ENCODE data around the gene PLXDC2. TPM values are rescaled to one million over a fixed set of nuclear protein-coding genes. Genes with fewer than 3 reads are reported as not detected.

The PLXDC2 gene
- total and polyA plus RNA-seq, 10 of the 15 experiments (the other 5 are each of a cell fraction or from before 2014, with no cell fraction given) = 0.05 to 1.8 (median 0.14) TPM; not detected in 2

DNA sequence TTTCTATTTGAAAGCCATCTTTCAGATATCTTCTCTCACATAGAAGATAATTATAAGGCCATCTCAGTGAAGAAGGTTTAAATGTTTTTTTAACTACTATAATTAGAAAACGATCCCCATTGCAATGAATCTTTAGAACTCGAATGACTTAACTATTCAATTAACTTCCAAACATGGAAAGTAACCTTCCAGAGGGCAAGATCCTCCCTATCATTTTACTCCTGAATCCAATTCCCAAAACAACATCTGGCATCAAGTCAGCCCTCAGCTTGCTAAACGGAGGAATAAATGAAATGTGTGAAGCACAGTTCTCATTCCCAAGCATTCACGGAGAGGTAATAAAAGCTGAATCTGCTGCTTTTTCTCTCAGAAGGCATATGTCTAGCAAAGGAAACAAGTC is 293.4 kb downstream of the PLXDC2 start (continued):
- TF ChIP-seq MTA2 (IDR thresholded peaks at IDR 0.05; ENCODE audit: low read depth) = no peak

DNA sequence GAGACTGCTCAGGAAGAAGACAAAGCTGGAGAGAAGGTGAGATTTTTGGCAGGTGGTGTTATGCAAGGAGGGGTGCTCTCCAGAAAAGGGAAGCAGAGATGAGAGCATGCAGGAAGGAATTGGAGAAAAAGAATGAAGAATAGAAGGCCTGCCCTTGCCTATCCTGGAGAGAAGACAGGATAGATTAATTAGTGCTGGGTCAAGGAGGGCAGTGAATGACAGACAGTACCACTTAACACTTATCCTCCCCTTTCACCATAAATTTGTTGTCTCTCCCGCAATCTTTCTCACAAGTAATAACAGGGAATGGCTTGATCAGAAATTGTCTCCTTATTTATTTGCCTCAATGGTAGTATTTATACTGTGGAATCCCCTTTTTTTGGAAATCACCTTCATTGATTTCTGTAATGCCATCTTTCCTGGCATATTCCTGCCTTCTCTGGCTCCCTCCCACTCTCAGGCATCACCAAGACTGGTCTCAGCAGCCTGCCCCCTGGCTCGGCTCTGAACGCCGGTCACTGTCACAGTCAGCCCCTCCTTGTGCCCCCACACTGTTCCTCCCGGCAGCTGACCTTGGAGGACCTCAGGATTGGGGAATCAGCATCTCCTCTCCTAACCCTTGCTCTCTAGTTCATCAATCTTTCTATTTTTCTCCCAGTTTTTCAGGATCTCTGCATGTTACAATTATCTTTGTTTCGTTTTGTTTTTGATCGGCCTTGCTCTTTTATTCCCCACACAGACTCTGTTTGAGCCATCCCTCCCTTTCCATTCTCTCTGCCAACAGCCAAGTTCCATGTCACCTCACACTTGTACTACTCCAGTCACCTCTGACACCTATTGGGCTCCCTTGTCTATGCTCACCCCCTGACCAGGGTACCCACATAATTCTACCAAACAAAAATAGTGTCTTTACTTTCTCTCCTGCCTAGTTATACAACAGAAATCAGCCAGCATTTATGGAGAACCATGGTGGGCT is 294.2 kb downstream of the PLXDC2 start:
- RAD21 ChIA-PET (ENCODE audit: unreplicated experiment) = no interaction called here
- no peaks in the 10 kb centered on the region for H4K20me1 ChIP-seq (ENCODE audit: control insufficient read depth, insufficient read depth)
- TF ChIP-seq GATAD2B (conservative IDR thresholded peaks at IDR 0.05; ENCODE audit: low read depth) (no peak), BRCA1 (IDR thresholded peaks at IDR 0.05; ENCODE audit: low read depth, low read length) (no peak), NR2F1 (conservative IDR thresholded peaks at IDR 0.05) (no peak), TCF3 (IDR thresholded peaks at IDR 0.05; ENCODE audit: borderline replicate concordance, insufficient read depth, low read depth, low read length) (no peak), NFYB (IDR thresholded peaks at IDR 0.05; ENCODE audit: insufficient read depth, low read depth, low read length) (no peak), MTA2 (IDR thresholded peaks at IDR 0.05; ENCODE audit: low read depth) (no peak), TARDBP (IDR thresholded peaks at IDR 0.05; ENCODE audit: borderline replicate concordance) (no peak), RAD51 (IDR thresholded peaks at IDR 0.05) (no peak)
- TF ChIP-seq, protein P1, sequence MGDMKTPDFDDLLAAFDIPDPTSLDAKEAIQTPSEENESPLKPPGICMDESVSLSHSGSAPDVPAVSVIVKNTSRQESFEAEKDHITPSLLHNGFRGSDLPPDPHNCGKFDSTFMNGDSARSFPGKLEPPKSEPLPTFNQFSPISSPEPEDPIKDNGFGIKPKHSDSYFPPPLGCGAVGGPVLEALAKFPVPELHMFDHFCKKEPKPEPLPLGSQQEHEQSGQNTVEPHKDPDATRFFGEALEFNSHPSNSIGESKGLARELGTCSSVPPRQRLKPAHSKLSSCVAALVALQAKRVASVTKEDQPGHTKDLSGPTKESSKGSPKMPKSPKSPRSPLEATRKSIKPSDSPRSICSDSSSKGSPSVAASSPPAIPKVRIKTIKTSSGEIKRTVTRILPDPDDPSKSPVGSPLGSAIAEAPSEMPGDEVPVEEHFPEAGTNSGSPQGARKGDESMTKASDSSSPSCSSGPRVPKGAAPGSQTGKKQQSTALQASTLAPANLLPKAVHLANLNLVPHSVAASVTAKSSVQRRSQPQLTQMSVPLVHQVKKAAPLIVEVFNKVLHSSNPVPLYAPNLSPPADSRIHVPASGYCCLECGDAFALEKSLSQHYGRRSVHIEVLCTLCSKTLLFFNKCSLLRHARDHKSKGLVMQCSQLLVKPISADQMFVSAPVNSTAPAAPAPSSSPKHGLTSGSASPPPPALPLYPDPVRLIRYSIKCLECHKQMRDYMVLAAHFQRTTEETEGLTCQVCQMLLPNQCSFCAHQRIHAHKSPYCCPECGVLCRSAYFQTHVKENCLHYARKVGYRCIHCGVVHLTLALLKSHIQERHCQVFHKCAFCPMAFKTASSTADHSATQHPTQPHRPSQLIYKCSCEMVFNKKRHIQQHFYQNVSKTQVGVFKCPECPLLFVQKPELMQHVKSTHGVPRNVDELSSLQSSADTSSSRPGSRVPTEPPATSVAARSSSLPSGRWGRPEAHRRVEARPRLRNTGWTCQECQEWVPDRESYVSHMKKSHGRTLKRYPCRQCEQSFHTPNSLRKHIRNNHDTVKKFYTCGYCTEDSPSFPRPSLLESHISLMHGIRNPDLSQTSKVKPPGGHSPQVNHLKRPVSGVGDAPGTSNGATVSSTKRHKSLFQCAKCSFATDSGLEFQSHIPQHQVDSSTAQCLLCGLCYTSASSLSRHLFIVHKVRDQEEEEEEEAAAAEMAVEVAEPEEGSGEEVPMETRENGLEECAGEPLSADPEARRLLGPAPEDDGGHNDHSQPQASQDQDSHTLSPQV (IDR thresholded peaks at IDR 0.05) = no peak
- TF ChIP-seq, protein P2, sequence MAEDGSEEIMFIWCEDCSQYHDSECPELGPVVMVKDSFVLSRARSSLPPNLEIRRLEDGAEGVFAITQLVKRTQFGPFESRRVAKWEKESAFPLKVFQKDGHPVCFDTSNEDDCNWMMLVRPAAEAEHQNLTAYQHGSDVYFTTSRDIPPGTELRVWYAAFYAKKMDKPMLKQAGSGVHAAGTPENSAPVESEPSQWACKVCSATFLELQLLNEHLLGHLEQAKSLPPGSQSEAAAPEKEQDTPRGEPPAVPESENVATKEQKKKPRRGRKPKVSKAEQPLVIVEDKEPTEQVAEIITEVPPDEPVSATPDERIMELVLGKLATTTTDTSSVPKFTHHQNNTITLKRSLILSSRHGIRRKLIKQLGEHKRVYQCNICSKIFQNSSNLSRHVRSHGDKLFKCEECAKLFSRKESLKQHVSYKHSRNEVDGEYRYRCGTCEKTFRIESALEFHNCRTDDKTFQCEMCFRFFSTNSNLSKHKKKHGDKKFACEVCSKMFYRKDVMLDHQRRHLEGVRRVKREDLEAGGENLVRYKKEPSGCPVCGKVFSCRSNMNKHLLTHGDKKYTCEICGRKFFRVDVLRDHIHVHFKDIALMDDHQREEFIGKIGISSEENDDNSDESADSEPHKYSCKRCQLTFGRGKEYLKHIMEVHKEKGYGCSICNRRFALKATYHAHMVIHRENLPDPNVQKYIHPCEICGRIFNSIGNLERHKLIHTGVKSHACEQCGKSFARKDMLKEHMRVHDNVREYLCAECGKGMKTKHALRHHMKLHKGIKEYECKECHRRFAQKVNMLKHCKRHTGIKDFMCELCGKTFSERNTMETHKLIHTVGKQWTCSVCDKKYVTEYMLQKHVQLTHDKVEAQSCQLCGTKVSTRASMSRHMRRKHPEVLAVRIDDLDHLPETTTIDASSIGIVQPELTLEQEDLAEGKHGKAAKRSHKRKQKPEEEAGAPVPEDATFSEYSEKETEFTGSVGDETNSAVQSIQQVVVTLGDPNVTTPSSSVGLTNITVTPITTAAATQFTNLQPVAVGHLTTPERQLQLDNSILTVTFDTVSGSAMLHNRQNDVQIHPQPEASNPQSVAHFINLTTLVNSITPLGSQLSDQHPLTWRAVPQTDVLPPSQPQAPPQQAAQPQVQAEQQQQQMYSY (CRISPR knock-in tag; IDR thresholded peaks at IDR 0.05) = no peak

More for the DNA sequence above, 294.2 kb downstream of the PLXDC2 start:
- WGBS (ENCODE audit: insufficient coverage, insufficient replicate concordance, low lambda C conversion rate, missing lambda C conversion rate) = 15% methylated on average over 7 of the region's 7 CpGs
- Histone ChIP-seq H3K9ac (ENCODE audit: control insufficient read depth, insufficient read depth, low read length) (no peak overlapping the region), H2AFZ (ENCODE audit: control insufficient read depth, low read depth, low read length) (no peak overlapping the region), H3K27ac (ENCODE audit: control insufficient read depth, insufficient read depth) (no peak overlapping the region), H3K4me2 (ENCODE audit: control insufficient read depth, insufficient read depth) (no peak overlapping the region), H3K79me2 (ENCODE audit: control insufficient read depth, insufficient read depth, low read length) (no peaks in the 10 kb centered on the region), H3K4me3 (no peak overlapping the region), H3K27me3 (replicated peaks in 1 of 2; ENCODE audit: control insufficient read depth in 2 of 2, insufficient read depth in 2 of 2, low read length in 1 of 2) (no peaks in the 10 kb centered on the region), H3K36me3 (ENCODE audit: control insufficient read depth in 2 of 2, insufficient read depth in 2 of 2, low read length in 1 of 2) (no peaks in the 10 kb centered on the region), H3K4me1 (ENCODE audit: control insufficient read depth, insufficient read depth, low read length) (no peaks in the 10 kb centered on the region), H3K9me3 (replicated peaks; ENCODE audit: control insufficient read depth, insufficient read depth, low read length) (no peaks in the 10 kb centered on the region)
- in situ Hi-C loops (cut with MboI) = no loop called here
- ChIA-PET CTCF (no interaction called here), SMC1A (ENCODE audit: uncharacterized antibody, unreplicated experiment) (no interaction called here), POLR2A (no interaction called here)
- FAIRE-seq (no peak), DNase-seq (ENCODE audit: low read depth, low spot score) (no peak), ATAC-seq (no peak)
- intact Hi-C loops (cut with micrococcal nuclease; ENCODE audit: unreplicated experiment) = no loop called here
- no TSS peak for BruUV-seq (replicated peaks)
